ENCODE measurements around the gene PDE6G.
A peak's percentile ranks its signal among the peaks of the same experiment; 100 is the strongest.
"Not testable (repeated sequence)": the region's sequence is repeated elsewhere in the genome, so short reads cannot be mapped to it uniquely, and the experiment has no call there.

Gene PDE6G

DNA sequence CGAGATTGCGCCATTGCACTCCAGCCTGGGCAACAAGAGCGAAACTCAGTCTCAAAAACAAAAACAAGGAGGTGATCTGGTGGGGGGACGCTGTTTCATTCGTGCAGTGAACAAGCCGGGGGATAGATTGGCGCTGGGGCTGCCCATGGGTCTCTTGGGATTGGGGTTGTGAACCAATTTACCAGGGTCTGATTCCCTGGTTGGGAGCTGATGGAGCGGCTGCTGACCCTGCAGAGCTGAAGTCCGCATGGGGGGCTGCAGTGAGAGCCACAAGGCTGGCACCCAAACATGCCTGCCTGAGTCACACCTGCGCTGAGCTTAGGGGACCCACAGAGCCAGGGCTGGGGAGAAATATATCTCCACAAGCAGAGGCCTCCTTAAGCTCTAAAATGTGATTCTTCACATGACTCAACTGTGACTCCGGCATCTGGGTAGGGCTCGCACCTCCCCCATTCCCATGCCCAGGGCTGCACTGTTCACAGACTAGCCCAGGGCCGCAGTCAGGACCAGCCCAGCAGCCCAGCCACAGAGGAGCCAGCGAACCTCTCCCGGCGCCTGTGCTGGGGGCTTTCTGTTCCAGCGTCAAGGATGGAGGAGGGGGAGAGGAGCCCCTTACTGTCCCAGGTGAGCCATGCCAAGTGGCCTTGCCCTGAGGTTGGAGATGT lies 14.4 kb downstream of the PDE6G start:
- Histone ChIP-seq H3K4me3 (no peak overlapping the region), H3K27ac (peak overlapping the region in 4 of 21 experiments; percentile 0 to 41 (median 22))

DNA sequence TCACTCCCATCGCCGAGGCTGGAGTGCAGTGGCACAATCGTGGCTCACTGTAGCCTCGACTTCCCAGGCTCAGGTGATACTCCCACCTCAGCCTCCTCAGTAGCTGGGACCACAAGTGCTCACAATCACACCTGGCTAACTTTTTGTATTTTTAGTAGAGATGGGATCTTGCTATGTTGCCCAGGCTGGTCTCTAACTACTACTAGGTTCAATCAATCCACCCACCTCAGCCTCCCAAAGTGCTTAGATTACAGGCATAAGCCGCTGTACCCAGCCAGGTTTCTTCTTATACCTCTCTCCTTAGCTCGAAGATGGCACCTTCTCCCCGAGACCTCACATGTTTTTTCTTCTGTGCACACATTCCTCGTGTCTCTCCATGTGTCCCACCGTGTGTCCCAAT lies 16.3 kb downstream of the PDE6G start:
- Histone ChIP-seq H3K4me3 (no peak overlapping the region), H3K27ac (no peak overlapping the region)

DNA sequence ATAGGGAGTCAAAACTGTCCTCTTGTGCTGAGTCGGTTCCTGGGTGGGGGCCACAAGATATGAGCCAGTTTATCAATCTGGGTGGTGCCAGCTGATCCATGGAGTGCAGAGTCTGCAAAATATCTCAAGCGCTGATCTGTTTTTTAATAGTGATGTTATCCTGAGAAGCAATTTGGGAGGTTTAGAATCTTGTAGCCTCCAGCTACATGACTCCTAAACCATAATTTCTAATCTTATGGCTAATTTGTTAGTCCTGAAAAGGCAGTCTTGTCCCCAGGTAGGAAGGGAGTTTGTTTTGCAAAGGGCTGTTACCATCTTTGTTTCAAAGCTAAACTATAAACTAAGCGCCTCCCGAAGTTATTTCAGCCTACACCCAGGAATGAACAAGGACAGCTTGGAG lies 17.7 kb downstream of the PDE6G start:
- H3K4me3 ChIP-seq, result no peak overlapping the region
- H3K27ac ChIP-seq, result no peak overlapping the region

DNA sequence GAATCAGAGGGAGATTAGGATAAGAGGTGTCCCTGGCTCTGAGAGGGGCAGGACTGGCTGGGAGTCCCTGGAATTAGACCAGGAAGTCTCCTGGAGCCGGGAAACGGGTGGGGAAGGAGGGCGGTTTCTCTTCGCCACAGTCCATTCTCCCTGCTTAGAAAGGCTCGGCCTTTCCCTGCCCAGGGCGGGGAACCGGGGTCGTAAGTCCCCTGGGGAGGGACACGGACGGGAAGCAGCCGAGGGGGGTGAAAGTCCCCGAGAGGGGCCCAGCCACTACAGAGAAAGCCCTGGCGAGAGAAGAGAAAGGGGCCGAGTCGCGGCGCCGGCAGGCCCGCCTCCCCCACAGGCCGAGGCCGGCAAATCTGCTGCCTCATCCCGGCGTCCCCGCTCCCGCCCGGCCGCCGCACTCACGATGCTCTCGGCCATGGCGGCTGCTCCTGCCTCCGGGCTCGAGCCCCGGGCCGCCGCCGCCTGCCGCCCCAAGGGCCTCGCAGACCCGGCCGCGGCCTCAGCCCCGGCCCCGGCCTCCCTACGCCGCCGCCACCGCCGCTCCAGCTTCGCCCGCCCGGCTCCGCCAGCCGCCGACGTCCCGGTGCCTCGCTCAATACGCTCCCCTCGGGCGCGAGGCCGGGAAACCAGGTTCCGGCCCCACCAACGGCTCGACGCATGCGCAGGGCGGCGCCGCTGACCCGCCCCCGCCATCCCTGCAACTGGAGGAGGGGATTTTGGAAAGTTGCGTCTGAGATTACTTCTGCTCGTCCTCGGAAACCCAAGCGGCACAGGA lies 19.6 kb downstream of the PDE6G start, which contains the start of the genes NPLOC4 and TSPAN10:
Gene NPLOC4 (minus strand): TSS at position 608 of the 784 bp plus-strand sequence. CDS start 182 bp downstream, at position 426.
Gene TSPAN10 (plus strand): TSS at position 692 of the 784 bp plus-strand sequence. CDS start 5,217 bp downstream, outside the sequence.
- Histone ChIP-seq H3K27ac (peak within 1 kb of the TSS; percentile 80 to 98 (median 95)), H3K4me3 (peak within 1 kb of the TSS; percentile 79 to 93 (median 90))

DNA sequence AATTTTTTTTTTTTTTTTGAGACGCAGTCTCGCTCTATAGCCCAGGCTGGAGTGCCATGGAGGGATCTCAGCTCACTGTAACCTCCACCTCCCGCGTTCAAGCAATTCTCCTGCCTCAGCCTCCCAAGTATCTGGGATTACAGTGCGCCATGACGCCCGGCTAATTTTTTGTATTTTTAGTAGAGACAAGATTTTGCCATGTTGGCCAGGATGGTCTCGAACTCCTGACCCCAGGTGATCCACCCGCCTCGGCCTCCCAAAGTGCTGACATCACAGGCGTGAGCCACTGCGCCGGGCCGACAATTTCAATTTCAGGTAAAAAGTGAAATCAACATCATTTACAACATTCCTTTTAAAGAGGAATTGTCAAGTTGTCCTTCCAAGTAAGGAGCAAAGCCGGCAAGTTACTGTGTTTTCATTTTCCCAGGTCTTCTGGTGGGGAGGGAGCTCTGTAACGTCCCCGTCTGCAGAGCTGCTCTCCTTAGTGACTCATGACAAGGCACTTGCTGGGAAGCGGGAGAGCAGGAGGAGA lies 20.3 kb downstream of the PDE6G start:
- peak overlapping the region; percentile 79 to 93 (median 90) for H3K4me3 ChIP-seq
- H3K27ac ChIP-seq, result peak overlapping the region; percentile 80 to 98 (median 95)

DNA sequence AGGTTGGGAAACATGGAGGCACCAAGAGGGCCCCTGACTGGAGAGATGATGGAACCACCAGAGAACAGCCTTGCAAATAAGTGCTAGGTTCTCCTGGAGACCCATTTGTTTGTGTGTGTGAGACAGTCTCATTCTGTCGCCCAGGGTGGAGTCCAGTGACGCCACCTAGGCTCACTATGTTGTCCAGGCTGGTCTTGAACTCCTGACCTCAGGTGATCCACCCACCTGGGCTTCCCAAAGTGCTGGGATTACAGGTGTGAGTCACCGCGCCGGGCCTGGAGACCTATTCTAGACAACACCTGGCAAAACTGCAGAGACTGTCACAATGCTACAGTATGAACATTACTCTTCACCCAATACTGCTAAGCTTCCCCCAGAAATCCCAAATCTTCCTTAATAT lies 20.9 kb downstream of the PDE6G start:
- peak overlapping the region in 8 of 21 experiments; percentile 91 to 98 (median 96) for H3K27ac ChIP-seq

DNA sequence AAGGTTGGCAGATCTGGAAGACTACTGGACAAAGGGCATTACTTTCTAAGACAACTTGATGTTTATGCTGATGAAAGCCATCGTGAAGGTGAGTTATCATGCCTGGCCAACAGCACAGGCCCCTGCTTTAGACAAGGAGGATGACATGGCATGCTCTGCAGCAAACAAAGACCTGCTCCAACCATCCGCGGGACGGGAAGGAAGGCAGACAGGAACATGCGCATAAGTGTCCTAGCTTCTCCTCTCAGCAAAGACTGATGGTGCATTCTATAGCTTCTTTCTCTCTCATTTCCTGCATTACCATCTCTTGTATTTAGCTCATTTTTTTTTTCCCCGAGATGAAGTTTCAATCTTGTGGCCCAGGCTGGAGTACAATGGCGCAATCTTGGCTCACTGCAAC lies 24.9 kb downstream of the PDE6G start:
- H3K4me3 ChIP-seq, result no peak overlapping the region

More for the DNA sequence above, 20.9 kb downstream of the PDE6G start:
- peak overlapping the region in 6 of 7 experiments; percentile 79 to 93 (median 92) for H3K4me3 ChIP-seq

DNA sequence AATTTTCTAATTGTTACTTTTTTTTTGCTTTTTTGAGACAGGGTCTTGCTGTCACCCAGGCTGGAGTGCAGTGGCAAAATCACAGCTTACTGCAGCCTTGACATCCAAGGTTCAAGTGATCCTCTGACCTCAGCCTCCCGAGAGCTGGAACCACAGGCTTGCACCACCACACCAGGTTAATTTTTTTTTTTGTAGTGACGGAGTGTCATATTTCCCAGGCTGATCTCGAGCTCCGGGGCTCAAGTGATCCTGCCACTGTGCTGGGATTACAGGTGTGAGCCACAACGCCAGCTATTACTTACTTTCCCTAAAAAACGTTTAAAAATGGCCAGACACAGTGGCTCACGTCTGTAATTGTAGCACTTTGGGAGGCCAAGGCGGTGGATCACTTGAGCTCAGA lies 26.1 kb downstream of the PDE6G start:
- H3K4me3 ChIP-seq, result no peak overlapping the region
- H3K27ac ChIP-seq, result no peak overlapping the region

More for the DNA sequence above, 24.9 kb downstream of the PDE6G start:
- no peak overlapping the region for H3K27ac ChIP-seq

DNA sequence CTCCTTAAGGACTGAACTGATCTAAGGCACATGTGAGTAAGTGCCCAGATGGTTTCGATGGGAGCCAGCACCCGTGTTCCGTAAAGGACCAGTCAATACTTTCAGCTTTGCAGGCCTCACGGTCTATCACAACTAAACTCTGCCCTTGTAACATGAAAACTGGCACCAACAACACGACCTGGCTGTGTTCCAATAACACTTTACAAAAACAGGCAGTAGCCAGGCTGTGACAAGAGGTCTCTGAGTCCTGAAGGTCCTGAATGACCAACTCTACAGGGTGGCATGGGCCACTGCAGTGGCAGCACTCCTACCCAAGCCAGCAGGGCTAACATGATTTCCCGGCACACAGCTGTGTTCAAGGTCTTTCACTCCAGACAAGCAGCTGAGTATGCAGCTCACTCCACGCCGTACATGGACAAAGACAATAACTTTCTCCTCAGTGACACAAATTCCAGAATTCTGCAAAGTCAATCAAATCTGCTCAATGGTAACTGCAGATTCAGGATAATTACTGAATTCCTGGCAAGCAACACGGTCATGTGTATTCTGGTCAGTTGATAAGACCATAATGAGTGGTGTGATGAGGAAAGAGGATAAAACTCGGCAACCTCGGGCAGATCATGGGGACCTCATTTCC lies 34.7 kb downstream of the PDE6G start:
- no peak overlapping the region for H3K27ac ChIP-seq
- H3K4me3 ChIP-seq, result no peak overlapping the region

DNA sequence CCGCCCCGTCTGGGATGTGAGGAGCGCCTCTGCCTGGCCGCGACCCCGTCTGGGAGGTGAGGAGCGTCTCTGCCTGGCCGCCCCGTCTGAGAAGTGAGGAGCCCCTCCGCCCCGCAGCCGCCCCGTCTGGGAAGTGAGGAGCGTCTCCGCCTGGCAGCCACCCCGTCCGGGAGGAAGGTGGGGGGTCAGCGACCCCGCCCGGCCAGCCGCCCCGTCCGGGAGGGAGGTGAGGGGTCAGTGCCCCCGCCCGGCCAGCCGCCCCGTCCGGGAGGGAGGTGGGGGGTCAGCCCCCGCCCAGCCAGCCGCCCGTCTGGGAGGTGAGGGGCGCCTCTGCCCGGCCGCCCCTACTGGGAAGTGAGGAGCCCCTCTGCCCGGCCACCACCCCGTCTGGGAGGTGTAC lies 38.0 kb downstream of the PDE6G start:
- H3K4me3 ChIP-seq, H3K27ac ChIP-seq: not testable (repeated sequence)

DNA sequence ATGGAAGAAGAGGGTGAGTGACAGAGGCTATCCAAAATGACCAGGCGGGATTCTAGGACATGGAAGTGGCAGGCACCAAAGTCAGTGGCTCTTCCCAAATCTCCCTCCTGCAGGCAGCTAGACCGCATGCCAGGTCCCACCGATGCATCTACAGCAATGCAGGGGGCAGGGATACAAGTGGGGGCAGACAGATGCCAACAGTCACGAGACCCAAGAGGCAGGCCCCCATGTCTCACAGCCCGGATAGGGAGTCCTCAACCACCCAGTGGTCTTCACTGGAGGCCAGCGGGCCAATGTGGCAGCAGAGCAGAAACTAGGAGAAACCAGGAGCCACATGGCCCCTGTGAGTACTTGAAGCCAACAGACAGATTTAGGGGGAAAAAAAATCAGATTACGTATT lies 39.5 kb downstream of the PDE6G start:
- Histone ChIP-seq H3K4me3 (no peak overlapping the region), H3K27ac (no peak overlapping the region)

DNA sequence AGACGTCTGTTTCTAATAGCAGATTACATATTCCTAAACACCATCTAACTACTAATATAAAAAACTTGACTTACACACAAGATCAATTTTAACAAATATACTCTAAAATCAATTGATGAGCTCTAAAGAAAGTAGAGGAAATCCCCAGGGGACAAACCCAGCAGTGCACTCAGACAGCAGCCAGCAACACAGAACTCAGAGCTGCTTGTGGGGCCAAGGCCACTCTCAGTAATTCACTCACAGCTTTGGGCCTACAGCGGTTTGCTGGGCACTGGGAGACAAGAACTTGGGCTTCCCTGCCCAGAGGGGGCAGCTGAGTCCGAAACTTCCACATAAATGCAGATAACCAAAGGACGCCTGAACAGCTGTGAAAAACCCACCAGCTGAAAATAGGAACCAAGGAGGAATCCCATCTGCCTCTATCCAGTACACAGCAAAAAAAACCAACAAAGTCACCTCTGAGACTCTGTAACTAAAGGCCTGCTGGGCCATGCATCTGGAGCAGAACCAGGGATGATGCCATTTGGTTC lies 40.9 kb downstream of the PDE6G start:
- H3K4me3 ChIP-seq, result no peak overlapping the region
- H3K27ac ChIP-seq, result peak overlapping the region in 1 of 21 experiments; percentile 33

DNA sequence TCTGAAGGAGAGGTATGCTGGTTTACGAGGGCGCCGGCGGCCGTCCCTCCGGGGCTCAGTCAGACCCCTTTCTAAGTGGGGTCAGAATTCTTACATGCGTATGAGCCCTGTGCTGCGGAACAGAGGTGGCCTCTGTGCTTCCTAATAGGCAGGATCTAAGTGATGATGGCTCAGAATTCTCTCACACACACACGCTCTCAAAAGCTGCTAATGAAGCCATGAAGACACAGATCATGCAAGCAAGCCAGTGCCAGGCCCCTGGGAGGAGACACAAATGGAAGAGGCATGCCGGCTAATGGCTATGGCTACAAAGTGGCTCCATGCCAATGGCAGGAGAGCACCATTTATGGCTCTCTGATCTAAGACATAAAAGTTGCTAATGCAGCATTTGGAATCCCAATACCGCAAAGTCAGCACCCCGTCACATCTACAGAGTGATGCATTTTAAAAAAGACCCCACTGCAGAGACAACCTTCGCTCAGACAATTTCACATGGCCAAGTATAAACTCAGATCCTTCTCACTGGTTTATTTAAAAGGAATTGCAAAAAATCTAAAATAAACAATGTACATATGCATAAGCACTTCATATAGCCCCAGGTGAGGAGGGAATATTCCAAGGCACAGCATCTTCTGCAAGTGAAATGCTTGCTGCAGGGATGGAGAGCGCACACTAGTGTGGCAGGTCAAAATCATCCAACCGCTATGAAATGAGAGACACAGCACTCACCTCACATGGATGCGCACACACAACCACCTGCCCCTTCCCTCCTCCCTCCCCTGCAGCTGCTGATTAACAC lies 44.0 kb downstream of the PDE6G start:
- Histone ChIP-seq H3K27ac (no peak overlapping the region), H3K4me3 (no peak overlapping the region)

DNA sequence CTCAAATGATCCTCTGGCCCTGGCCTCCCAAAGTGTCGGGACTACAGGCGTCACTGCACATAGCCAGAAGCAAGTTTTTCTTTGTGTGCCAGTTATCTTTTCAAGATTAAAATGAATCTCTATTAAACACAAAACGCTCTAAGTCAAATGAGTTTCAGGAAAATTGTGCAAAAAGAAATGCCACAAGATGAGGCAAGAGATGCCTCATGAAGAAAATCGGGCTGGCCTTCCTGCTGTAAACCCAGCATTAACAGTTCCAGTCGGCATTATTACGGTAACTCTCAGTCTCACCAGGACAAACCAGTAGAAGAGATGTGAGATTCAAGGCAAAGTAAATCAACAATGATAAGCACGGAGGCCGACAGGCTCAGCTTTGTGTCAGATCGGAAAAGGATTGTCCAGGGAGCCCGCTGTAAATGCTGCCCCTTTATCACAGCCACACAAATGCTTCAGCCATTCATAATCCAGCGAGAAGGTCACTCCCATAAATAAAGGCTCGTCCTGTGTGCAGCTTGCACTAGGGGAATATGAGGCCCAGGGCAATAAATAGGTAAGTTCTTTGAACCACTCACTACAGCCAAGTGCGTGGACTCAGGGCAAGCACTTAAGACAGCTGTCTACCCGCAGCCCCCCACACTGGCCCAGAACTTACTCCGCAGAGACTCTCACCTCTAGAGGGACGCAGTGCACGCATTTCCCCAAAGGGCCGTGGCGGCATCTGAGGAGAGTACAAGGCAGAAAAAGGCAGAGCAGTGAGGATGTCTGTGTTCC lies 46.6 kb downstream of the PDE6G start:
- Histone ChIP-seq H3K27ac (no peak overlapping the region), H3K4me3 (no peak overlapping the region)

DNA sequence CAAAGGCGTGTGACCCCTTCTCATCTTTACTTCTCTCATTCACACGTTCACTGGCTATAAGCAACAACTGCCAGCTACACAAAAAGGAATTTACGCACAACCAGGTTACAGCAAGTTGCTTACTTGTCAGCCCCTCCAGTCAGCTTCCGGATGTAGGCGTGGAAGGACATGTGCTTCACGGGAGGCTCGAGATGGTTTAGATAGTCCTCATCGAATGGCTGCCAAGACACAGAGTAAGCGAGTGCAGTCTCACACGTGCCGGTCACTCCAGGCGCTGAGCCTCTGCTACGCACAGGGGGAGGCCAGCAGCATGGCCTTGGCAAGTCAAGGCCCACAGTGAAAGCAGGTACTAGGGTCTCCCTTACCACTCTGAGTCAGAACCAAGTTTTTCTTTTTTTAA lies 47.7 kb downstream of the PDE6G start:
- Histone ChIP-seq H3K4me3 (no peak overlapping the region), H3K27ac (no peak overlapping the region)

DNA sequence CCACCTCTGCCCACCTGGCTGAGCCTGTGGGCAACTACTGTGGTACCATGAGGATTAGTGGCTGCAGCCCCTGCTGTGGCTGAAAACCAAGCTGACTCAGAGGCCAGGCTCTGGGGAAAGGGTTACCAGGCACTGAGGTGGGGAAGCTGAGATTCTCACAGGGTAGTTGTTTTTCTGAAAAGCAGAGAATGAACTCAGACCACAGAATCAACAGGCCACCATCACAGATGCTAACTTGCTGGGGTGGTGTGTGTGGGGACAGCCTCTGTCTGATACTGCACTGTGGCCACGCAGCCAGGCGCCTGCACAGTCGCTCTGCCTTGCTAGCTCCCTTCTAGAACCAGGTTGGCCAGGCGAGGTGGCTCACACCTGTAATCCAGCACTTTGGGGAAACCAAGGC lies 48.3 kb downstream of the PDE6G start:
- Histone ChIP-seq H3K4me3 (no peak overlapping the region), H3K27ac (no peak overlapping the region)

DNA sequence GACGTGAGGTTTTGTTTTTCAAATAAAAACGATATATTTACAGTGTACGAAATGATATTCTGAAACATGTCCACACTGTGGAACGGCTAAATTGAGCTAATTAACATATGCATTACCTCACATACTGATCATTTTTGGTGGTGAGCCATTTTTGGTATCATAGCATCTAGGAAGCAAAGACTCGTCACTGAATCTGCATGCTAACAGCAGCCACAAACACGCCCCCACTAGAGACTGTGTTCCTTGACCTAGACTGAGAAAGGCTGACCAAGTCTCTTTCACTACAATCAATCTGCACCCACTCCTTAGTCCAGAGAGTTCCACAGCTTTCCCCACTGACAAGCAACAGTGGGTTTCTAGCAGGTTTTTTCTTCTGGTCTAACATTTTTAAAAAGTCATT lies 48.9 kb downstream of the PDE6G start:
- Histone ChIP-seq H3K4me3 (no peak overlapping the region), H3K27ac (no peak overlapping the region)

DNA sequence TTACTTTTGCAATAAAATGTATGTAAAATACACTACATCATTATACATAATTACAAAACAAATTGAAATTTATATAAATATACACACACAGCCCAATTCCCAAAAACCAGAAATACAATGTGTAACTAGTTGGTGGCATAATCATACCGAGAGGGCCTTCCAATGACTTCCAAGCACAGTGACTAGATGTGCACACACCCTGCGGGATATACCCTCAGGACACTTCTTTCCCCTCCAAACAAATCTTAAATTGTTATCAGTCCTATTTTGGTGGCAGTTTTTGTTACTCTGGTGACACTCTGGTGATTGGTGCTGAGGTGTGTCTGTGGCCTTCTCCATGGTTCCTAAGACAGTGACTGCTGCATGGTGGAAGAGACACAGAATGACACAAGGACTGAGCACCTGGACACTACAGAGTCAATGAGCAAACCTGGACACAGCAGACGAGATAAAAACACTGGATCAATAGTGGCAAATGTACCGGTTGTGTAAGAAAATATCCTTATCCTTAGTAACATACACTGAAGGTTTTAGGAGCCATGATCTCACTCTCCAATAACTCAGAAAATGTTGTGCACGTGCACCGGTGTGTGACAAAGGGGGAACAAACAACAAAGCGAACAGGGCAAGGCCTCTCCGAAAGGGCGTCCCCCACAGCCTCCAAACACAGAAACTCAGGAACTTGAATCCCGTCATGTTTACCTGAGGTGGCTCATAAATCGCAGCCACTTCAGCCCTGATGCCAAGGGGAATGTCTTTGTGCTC lies 52.3 kb downstream of the PDE6G start:
- Histone ChIP-seq H3K27ac (no peak overlapping the region), H3K4me3 (no peak overlapping the region)

Measured in skin epidermis (tissue), 12 donors.